GM19455 (cell line): Measurements from ENCODE around the gene ASCC2.
"Not testable (repeated sequence)": the region's sequence is repeated elsewhere in the genome, so short reads cannot be mapped to it uniquely, and the experiment has no call there.

Experiments used
- ATAC-seq: cut with Tn5 transposase; IDR thresholded peaks from one replicate; pipeline ENCODE4 v1.9.1; 2021; ENCODE audit not compliant: unreplicated experiment

Gene ASCC2

DNA sequence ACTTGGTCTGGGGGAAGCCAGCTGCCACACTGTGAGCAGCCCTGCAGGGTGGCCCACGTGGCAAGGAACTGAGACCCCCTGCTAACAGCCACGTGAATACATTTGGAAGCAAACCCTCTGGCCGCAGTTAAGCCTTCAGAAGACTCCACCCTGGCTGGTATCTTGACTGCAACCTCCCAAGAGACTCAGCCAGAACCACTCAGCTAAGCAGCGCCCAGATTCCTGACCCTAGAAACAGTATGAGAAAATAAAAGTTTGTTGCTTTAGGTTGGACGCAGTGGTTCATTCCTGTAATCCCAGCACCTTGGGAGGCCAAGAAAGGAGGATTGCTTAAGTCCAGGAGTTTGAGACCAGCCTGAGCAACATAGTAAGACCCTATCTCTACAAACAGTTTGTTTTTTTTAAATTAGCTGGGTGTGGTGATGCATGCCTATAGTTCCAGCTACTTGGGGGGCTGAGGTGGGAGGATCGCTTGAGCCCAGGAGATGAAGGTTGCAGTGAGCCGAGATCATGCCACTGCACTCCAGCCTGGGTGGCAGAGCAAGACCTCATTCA lies 79.9 kb downstream of the ASCC2 start:
- ATAC-seq = no peak

DNA sequence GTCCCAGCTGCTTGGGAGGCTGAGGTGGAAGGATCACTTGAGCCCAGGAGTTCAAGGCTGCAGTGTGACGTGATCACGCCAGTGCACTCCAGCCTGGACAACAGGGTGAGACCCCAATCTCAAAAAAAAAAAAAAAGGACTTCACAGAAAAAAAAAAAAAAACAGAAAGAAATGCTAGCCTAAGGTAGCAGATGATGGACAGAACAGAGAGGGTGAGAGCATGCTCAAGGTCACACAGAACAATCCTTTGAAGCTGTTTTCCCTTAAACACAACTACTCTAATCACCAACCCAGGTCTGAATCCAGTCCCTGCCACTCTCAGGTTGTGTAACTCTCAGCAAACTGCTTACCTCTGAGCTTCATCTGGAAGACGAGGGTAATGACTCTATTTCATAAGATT lies 81.0 kb downstream of the ASCC2 start:
- ATAC-seq = no peak

DNA sequence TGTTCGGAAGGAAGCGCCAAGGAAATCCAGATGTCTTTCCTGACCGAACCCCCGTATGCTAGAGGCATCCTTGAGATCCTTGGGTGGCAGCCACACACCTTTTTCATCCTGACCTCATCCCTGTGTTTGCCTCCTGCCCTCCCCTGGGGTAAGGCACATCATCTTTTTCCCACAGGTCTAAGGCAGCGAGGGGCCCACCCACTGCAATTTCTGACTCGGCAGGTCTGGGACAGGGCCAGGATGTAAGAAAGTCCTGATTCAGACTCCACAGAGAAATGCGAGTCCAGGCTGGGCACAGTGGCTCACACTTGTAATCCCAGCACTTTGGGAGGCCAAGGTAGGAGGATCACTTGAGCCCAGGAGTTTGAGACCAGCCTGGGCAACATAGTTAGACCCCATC lies 81.7 kb downstream of the ASCC2 start:
- ATAC-seq = no peak

DNA sequence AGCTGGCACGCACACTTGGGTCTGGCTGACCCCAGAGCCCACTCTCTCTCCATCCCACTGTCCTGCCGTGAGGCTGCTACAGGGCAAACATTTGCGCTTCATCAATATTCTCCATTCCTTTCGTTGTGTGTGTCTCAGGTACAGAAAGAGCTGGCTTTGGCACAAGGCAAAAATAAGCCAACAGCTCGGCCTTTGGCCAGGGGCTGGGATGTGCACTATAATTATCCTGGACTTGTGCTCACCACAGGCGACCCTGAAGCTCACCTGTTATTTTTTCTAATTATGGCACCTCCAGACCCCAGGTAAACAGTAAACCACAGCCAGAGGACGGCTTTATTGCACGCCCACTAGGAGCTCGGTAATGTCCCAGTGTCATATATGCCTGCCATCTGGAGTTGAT lies 82.2 kb downstream of the ASCC2 start:
- ATAC-seq = no peak

DNA sequence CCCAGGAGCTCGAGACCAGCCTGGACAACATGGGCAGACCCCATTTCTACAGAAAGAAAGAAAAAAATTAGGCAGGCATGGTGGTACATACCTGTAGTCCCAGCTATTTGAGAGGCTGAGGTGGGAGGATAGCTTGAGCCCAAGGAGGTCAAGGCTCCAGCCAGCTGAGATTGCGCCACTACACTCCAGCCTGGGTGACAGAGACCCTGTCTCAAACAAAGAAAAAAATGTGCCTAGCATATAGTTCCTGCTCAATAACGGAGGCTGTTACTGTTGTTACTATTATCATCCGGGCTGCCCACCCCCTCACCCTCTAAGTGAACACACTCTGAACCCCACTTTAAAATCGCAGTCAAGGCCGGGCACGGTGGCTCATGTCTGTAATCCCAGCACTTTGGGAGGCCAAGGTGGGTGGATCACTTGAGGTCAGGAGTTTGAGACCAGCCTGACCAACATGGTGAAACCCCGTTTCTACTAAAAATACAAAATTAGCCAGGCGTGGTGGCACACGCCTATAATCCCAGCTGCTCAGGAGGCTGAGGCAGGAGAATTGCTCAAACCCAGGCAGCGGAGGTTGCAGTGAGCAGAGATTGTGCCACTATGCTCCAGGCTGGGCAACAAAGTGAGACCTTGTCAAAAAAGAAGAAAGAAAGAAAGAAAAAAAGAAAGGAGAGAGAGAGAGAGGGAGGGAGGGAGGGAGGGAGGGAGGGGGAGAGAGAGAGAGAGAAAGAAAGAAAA lies 83.2 kb downstream of the ASCC2 start:
- not testable (repeated sequence) for ATAC-seq

DNA sequence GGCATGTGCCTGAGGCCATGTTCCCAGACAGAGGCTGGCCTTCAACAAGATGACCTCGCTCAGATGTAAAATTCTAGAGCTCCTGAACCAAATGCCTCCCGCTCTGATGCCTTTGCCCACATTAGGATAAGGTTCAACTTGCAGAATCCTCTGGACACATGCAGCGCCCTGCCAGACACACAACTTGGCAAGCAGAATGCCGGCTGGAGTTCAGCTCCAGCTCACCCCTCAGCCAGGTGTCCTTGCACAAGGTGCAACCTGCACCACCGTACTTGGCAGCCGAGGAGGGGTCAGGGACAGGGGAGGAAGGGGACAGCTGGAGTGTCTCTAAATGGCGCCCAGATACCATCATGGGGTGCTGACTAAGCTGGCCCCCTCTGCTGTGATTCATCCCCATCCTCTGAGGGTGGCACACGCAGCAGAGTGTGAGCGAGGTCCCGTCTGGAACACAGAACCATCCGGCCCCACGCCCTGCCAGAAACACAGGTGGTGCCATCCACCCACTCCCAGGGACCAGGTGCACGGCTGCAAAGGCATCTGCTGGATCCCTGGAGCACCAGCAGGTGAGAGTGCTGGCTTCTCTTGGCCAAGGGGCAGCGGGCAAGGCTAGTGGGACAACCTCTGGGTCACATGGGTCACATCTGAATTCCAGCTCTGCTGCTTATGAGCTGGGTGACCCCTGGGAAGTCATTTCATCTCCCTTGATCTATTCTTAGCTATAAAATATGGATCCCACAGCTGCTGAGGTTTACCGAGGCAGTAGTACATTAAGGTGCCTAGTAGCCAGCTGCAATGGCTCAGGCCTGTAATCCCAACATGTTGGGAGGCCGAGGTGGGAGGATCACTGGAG lies 84.0 kb downstream of the ASCC2 start:
- no peak for ATAC-seq

DNA sequence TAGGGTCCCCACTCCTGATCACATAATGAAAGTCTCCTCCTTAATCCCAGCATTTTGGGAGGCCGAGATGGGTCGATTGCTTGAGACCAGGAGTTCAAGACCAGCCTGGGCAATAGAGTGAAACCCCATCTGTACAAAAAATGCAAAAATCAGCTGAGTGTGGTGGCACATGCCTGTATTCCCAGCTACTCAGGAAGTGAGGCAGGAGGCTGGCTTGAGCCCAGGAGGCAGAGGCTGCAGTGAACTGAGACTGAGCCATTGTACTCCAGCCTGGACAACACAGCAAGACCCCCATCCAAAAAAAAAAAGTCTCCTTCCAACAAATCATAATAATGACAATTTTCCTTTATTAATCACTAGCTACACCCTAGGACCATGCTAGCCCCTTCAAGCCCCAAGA lies 86.4 kb downstream of the ASCC2 start:
- no peak for ATAC-seq

DNA sequence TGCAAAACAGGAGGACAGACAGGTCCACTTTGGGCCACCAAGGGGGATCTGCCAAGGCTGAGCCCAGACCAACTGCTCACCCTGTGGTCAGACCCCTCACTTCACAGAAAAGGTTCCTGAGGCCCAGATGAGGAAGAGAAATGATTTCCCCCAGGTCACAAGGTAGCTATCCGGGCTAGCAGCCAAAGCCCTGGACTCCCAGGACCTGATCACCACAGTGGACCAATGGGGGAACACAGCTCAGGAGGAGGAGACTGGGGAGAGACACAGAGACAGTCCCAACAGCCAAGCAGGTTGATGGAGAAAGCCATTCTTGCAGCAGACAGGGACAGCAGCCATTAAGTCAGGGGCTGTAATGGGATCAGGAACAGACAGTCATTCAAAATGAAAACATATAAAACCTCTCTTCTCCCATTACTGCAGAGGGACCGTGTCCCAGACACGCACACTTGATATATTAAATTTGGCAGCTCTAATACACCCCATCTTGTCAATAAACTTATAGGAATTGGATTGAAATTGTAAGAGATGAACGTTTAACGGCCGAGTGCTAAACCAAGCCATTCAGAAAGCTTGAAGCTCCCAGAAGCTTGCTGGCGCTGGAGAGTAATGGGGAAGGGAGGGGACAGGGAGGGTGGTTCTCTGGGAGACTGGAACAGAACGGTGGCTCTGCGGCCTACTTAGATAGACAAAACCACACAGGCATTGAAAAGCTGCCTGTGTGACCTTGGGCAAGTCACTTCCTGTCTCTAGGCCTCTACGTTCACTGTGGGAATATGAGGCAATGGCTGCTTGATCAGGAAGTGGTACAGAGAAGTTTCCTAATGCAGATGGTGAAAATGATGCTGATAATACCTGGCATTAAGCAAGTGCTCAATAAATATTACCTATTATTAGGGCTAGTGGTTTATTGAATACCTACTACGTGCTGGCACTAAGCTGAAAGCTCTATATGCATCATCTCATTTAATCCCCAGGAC lies 87.2 kb downstream of the ASCC2 start:
- ATAC-seq = no peak

DNA sequence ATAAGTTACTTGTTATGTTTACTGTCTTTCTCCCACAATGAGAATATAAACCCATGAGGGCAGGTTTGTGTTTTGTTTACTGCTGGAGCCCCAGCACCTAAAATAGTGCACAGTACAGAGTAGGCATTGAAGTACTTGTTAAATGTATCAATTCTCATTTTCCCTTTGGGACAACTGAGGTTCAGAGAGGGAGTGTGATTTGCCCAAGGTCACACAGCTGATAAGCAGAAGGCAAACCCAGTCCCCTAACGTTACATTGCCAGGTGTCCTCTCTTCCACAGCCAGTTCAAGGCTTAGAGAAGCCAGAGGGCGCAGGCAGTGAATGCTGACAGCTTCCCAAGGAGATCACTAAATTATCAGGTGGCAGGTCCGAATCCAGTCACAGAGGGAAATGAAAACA lies 88.0 kb downstream of the ASCC2 start:
- no peak for ATAC-seq

DNA sequence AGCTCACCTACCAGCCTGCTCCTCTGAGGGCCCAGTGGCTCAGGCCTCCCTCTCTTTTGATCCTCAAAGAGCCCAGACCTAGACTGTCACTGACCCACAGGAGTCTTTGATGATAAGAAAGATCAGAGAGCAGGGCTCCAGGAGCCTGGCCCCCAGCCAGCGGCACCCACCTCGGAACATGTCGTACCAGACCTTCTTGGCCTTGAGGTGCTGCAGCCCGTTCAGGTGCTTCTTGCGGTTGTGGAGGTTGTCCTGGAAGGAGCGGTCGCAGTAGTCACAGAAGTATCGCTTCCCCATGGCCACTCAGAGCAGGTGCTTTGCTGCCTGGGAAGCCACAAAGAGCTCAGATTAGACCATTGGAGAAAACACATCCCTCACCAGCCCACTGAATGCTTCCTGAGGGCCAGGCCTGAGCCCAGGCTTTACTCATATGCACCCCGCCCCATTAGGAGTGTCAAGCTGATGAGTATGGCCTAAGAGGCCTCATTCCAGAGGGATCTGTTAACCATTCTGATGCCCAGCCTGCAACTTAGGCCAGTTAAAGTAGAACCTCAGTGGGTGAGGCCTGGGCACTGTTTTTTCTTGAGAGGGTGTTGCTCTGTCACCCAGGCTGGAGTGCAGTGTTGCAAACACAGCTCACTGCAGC lies 89.7 kb downstream of the ASCC2 start:
- no peak for ATAC-seq

DNA sequence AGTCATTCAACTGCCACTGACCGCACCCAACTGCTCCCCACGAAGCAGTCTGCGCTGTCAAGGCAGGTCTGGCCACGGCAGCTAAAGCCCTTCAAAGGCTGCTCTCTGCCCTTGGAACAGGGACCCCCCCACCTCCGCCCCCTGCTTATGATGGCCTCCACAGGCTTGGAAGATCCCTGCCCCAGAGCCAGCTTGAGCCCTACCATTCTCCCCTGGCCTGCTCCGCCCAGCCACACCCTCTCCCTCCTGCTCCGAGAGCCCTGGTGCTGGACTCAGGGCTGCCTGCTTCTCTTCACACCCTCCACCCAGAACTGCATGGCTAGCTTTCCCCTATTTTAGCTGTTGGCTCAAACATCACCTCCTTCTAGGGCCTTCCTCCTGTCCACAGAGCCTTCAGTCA lies 90.2 kb downstream of the ASCC2 start:
- no peak for ATAC-seq

DNA sequence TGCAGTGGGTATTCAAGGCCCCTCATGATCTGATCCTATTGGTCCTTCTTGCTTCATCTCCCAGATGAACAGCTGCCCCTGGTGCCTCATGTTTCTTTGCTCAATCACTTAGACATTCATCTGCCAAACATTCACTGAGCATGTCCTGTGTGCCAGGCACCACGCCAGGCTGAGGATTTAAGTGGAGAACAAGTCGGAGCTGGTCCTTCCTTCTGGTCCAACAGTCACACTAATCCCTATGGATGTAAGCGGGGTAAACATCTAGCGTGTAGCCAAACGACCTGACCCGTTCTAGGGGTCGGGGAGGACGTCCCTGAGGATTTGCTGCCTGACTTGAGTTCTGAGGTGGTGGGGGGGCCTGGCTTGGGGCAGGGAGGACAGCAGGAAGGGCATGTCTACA lies 93.2 kb downstream of the ASCC2 start:
- no peak for ATAC-seq

DNA sequence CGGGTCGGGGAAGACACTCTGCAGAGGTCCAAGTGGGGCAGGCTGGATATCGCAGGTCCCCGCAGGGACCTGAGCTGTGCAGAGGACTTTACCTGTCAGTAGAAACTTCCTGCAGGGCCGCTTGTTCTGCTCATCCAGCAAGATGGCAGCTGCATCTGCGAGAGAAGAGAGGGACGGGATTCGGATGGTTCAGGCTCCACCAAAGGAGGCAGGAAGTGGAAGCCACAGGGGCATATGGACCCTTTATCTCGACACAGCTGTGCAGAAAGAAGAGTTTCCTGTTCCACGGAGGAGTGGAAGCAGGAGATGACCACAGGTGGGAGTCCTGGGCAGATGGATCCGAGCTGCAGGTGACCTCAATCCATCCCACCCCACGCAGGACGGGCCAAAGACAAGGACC lies 95.7 kb downstream of the ASCC2 start:
- ATAC-seq = no peak

DNA sequence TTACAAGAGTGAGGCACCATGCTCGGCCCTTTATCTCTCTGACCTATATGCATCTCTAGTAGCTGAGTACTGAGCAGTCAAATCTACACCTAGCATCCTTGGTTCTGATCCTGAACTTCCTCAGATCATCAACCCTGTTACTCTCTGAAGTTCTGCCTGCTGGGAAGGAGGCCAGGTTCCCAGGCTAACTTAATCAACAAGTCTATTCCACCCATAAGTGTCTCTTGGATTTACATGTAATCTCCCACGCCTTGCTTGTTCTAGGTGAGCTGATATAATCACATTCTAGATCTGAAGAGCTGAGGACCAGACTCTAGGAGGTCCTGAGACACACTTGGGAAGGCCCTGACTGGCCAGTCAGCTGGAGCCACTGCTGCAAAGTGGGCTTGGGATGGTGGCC lies 96.1 kb downstream of the ASCC2 start:
- no peak for ATAC-seq

DNA sequence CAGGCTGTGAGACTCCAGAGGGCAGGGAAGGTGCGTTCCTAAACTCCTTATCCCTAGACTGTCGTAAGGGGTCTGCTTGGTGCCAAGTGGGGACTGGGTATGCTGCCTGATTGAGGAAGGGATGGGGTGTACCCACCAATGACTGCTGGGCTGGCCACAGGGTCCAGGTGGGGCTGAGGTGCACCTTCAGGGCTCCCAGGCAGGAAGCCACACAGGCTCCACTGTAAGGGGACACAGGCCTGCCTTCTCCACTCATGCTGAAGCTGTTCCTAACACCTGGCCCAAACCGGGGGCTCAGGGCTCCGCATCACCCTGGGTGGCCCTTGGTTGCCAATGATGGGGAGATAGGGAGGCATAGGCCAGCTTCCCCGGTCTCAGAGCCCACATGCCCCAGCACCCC lies 97.9 kb downstream of the ASCC2 start:
- no peak for ATAC-seq

DNA sequence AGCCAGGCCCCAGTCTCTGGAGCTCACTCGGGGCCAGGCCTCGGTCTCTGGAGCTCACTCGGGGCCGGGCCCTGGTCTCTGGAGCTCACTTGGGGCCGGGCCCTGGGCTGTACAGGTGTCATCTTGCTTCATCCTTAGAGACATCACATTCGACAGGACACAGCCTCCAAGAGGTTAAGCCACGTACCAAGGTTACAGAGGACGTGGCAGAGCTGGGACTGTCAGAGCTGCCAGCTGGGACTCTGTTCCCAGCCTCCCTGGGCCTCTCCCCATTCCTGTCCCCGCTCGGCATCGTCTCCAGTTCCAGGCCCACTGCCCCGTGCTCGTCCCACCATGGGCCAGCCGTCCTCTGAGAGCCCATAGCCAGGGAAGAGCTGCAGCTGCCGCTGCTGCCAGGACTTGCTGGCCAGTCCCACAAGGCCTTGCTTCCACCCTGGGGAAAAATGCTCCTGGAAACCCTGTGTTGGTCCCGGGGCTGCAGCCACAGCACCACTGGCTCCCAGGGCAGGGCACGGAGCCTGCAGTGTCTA lies 98.7 kb downstream of the ASCC2 start:
- ATAC-seq = no peak
